Fibroblast of lung (primary cell): ENCODE measurements around the gene SYT12. TPM values are rescaled to one million over a fixed set of nuclear protein-coding genes. Genes with fewer than 3 reads are reported as not detected.

ENCODE experiments used
- DNase-seq, 2 donors: peaks; one replicate each; pipeline versions ENCODE4 v3.0.0 to v3.0.0-alpha.2; 2010; ENCODE audit warnings: low read depth in 2 of 2
- H2AFZ ChIP-seq: 2 replicates; pipeline ENCODE4 v1.5.1; 2012; ENCODE audit warnings: low read length, control low read depth, inconsistent platforms
- H3K27ac ChIP-seq: 2 replicates; pipeline ENCODE4 v1.5.1; 2011; ENCODE audit warnings: low read length, control low read depth; ENCODE audit not compliant: insufficient read depth
- H3K27me3 ChIP-seq: 2 replicates; pipeline ENCODE4 v1.5.1; 2011; ENCODE audit warnings: mild to moderate bottlenecking, low read length; ENCODE audit not compliant: control insufficient read depth, insufficient read depth
- H3K36me3 ChIP-seq: 2 replicates; pipeline ENCODE4 v1.5.1; 2011; ENCODE audit warnings: low read length; ENCODE audit not compliant: control insufficient read depth, insufficient read depth
- H3K4me1 ChIP-seq: 2 replicates; pipeline ENCODE4 v1.5.1; 2011; ENCODE audit warnings: low read length; ENCODE audit not compliant: control insufficient read depth, insufficient read depth; ENCODE audit errors: extremely low read depth
- H3K4me2 ChIP-seq: 2 replicates; pipeline ENCODE4 v1.5.1; 2011; ENCODE audit warnings: low read length, control low read depth; ENCODE audit not compliant: insufficient read depth; ENCODE audit errors: extremely low read depth
- H3K4me3 ChIP-seq, 4 experiments: fragments of 200-600 bp in 1 of 4; sonication (generic) in 1 of 4; replicated peaks in 1 of 4; 2 replicates each; pipeline ENCODE4 v1.5.1; 2011 to 2016; ENCODE audit warnings: low read length in 4 of 4, low read depth in 3 of 4, mild to moderate bottlenecking in 3 of 4, control low read depth in 2 of 4, inconsistent platforms in 1 of 4, mixed read lengths in 1 of 4; ENCODE audit not compliant: insufficient read depth in 1 of 4; ENCODE audit errors: control extremely low read depth in 1 of 4
- H3K79me2 ChIP-seq: 2 replicates; pipeline ENCODE4 v1.5.1; 2012; ENCODE audit warnings: mild to moderate bottlenecking, low read length, inconsistent platforms; ENCODE audit not compliant: control insufficient read depth, insufficient read depth
- H3K9ac ChIP-seq: 2 replicates; pipeline ENCODE4 v1.5.1; 2011; ENCODE audit warnings: mild to moderate bottlenecking, low read length, control low read depth; ENCODE audit not compliant: insufficient read depth
- H3K9me3 ChIP-seq: 2 replicates; pipeline ENCODE4 v1.5.1; 2012; ENCODE audit warnings: low read depth, low read length; ENCODE audit not compliant: control insufficient read depth, insufficient read depth
- H4K20me1 ChIP-seq: 2 replicates; pipeline ENCODE4 v1.5.1; 2011; ENCODE audit warnings: low read length; ENCODE audit not compliant: control insufficient read depth, insufficient read depth; ENCODE audit errors: extremely low read depth
- EZH2 ChIP-seq: IDR thresholded peaks from 2 replicates; pipeline ENCODE4 v1.5.1; 2012; ENCODE audit warnings: low read length, control low read depth, mild to moderate bottlenecking; ENCODE audit errors: missing control alignments
- polyA plus RNA-seq, 2 donors: library from polyadenylated mRNA; depleted of rRNA in 1 of 2; stranded (reverse) in 1 of 2; unstranded in 1 of 2; fragments of >200 nt; gene quantifications; 2 replicates each; pipeline ENCODE4 v1.2.1, GENCODE V29; 2011 to 2012; ENCODE audit warnings: missing spikeins in 1 of 2
- total RNA-seq: library from RNA; depleted of rRNA; stranded (reverse); fragments of >200 nt; gene quantifications from 2 replicates; pipeline ENCODE4 v1.2.1, GENCODE V29; 2014
- TF ChIP-seq, protein P1 (sequence below), 2 donors: IDR thresholded peaks in 1 of 2; conservative IDR thresholded peaks in 1 of 2; 1 replicate in 1 of 2; 2 replicates in 1 of 2; pipeline ENCODE4 v1.5.1; 2011 to 2012; ENCODE audit warnings: low read length in 2 of 2, control low read depth in 1 of 2, inconsistent platforms in 1 of 2, low read depth in 1 of 2, mild to moderate bottlenecking in 1 of 2

SYT12 gene
- total and polyA plus RNA-seq, 2 donors (not counting 1 experiment from before 2014, with no cell fraction given), result under 0.01 TPM; not detected in 1

GRCh38 chr11:67023957-67024353, 1.0 kb downstream of the SYT12 start:
- peak in 1 of 2 donors; percentile 10 for DNase-seq
- Histone ChIP-seq H3K4me1 (no peaks in the 10 kb centered on the region), H2AFZ (no peak overlapping the region), H4K20me1 (no peaks in the 10 kb centered on the region), H3K27me3 (peaks cover 16% of the 10 kb centered on the region), H3K9me3 (no peaks in the 10 kb centered on the region), H3K4me3 (no peak overlapping the region), H3K27ac (no peak overlapping the region), H3K36me3 (no peaks in the 10 kb centered on the region), H3K79me2 (no peaks in the 10 kb centered on the region), H3K9ac (no peak overlapping the region), H3K4me2 (no peak overlapping the region)
- TF ChIP-seq, protein P1, sequence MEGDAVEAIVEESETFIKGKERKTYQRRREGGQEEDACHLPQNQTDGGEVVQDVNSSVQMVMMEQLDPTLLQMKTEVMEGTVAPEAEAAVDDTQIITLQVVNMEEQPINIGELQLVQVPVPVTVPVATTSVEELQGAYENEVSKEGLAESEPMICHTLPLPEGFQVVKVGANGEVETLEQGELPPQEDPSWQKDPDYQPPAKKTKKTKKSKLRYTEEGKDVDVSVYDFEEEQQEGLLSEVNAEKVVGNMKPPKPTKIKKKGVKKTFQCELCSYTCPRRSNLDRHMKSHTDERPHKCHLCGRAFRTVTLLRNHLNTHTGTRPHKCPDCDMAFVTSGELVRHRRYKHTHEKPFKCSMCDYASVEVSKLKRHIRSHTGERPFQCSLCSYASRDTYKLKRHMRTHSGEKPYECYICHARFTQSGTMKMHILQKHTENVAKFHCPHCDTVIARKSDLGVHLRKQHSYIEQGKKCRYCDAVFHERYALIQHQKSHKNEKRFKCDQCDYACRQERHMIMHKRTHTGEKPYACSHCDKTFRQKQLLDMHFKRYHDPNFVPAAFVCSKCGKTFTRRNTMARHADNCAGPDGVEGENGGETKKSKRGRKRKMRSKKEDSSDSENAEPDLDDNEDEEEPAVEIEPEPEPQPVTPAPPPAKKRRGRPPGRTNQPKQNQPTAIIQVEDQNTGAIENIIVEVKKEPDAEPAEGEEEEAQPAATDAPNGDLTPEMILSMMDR (conservative IDR thresholded peaks at IDR 0.05 in 1 of 2, IDR thresholded peaks at IDR 0.05 in 1 of 2; ENCODE audit: low read depth in 1 of 2, low read length in 2 of 2), result no peak
- TF ChIP-seq EZH2, result no peak

- H3K27ac ChIP-seq, result no peak overlapping the region
- no peaks in the 10 kb centered on the region for H3K79me2 ChIP-seq
- no peak overlapping the region for H3K9ac ChIP-seq
- H3K4me2 ChIP-seq, result no peak overlapping the region
- TF ChIP-seq, protein P1 (conservative IDR thresholded peaks at IDR 0.05 in 1 of 2, IDR thresholded peaks at IDR 0.05 in 1 of 2; ENCODE audit: low read depth in 1 of 2, low read length in 2 of 2), result no peak
- no peak for TF ChIP-seq EZH2
- H2AFZ ChIP-seq, result no peak overlapping the region
- peaks cover 20% of the 10 kb centered on the region for H3K27me3 ChIP-seq
- DNase-seq, result peak in 1 of 2 donors; percentile 30
- H3K36me3 ChIP-seq, result no peaks in the 10 kb centered on the region
- no peak overlapping the region for H3K4me3 ChIP-seq
- H3K9me3 ChIP-seq, result no peaks in the 10 kb centered on the region
- H4K20me1 ChIP-seq, result no peaks in the 10 kb centered on the region
- no peaks in the 10 kb centered on the region for H3K4me1 ChIP-seq
These were observed 1.5 kb downstream of the SYT12 start for GRCh38 chr11:67024410-67024809.

DNA sequence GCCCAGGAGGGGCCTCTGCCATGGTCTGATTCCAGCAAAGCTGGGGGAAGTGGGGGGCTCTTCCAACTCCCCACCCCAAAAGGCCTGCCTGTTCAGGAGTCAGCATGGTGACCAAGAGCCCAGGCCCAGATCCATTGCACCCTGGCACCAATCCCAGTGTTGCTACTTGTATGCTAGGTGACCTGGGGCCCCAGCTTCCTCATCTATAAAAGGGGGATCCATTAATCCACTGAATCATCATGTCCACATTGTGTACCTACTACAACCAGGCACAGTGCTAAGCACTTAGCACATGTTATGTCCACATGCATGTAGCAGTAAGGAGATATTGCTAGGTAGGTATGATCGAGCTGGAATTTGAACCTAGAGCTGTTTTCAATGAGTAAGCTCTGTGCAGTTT, 2.0 kb downstream of the SYT12 start:
- no peak overlapping the region for H2AFZ ChIP-seq
- H3K4me2 ChIP-seq, result no peak overlapping the region
- H3K27me3 ChIP-seq, result peaks cover 21% of the 10 kb centered on the region
- DNase-seq, result peak in 1 of 2 donors; percentile 9
- H4K20me1 ChIP-seq, result no peaks in the 10 kb centered on the region
- H3K79me2 ChIP-seq, result no peaks in the 10 kb centered on the region
- no peak overlapping the region for H3K27ac ChIP-seq
- no peak for TF ChIP-seq EZH2
- TF ChIP-seq, protein P1 (conservative IDR thresholded peaks at IDR 0.05 in 1 of 2, IDR thresholded peaks at IDR 0.05 in 1 of 2; ENCODE audit: low read depth in 1 of 2, low read length in 2 of 2), result no peak
- no peak overlapping the region for H3K9ac ChIP-seq
- no peaks in the 10 kb centered on the region for H3K4me1 ChIP-seq
- H3K36me3 ChIP-seq, result no peaks in the 10 kb centered on the region
- H3K9me3 ChIP-seq, result no peaks in the 10 kb centered on the region
- no peak overlapping the region for H3K4me3 ChIP-seq
